Muscle of leg (tissue), 11 donors: ENCODE measurements around the gene NFIB. TPM values are rescaled to one million over a fixed set of nuclear protein-coding genes. Genes with fewer than 3 reads are reported as not detected.

Experiments used
- DNase-seq: peaks from one replicate; pipeline ENCODE4 v3.0.0; 2013
- H3K27ac ChIP-seq: one replicate; pipeline ENCODE4 v1.5.1; 2013; ENCODE audit warnings: mild to moderate bottlenecking, low read length, control low read depth
- H3K27me3 ChIP-seq: one replicate; pipeline ENCODE4 v1.6.1; 2013; ENCODE audit warnings: low read length; ENCODE audit not compliant: control insufficient read depth, insufficient read depth
- H3K36me3 ChIP-seq: one replicate; pipeline ENCODE4 v1.6.1; 2013; ENCODE audit warnings: low read length; ENCODE audit not compliant: control insufficient read depth, insufficient read depth
- H3K4me1 ChIP-seq: one replicate; pipeline ENCODE4 v1.6.1; 2013; ENCODE audit warnings: low read length; ENCODE audit not compliant: control insufficient read depth, insufficient read depth
- H3K4me3 ChIP-seq: one replicate; pipeline ENCODE4 v1.5.1; 2013; ENCODE audit warnings: low read length, control low read depth
- H3K9me3 ChIP-seq: replicated peaks from 2 replicates; pipeline ENCODE4 v1.6.1; 2013; ENCODE audit warnings: low read depth, low read length; ENCODE audit not compliant: control insufficient read depth
- WGBS: methylation state at CpG from one replicate; pipeline ENCODE4 v1.1.5; 2013; ENCODE audit warnings: missing lambda C conversion rate; ENCODE audit not compliant: insufficient coverage; 5-methylcytosine and 5-hydroxymethylcytosine counted together
- polyA plus RNA-seq, 8 donors: library from polyadenylated mRNA; unstranded; fragments of 120-200 nt; gene quantifications; one replicate each; pipeline versions ENCODE4 v1.2.1 to v1.2.3, GENCODE V29; 2013; ENCODE audit warnings: inconsistent platforms in 1 of 8, low replicate concordance in 1 of 8; ENCODE audit not compliant: insufficient read length in 8 of 8, insufficient read depth in 1 of 8
- total RNA-seq: library from RNA; stranded (reverse); fragments of 120-200 nt; gene quantifications from one replicate; pipeline ENCODE4 v1.2.4, GENCODE V29; 2013

The NFIB gene
- total and polyA plus RNA-seq, 9 donors, result 63.7 to 119 (median 85.8) TPM

- Histone ChIP-seq H3K4me1 (peaks cover 7% of the 10 kb centered on the region), H3K9me3 (no peaks in the 10 kb centered on the region), H3K27me3 (no peaks in the 10 kb centered on the region), H3K36me3 (peaks cover 13% of the 10 kb centered on the region), H3K27ac (no peak overlapping the region), H3K4me3 (no peak overlapping the region)
- no CpG with 5 or more reads among the region's 5 CpGs for WGBS
- DNase-seq, result no peak
Measured at GRCh38 chr9:14086495-14086894, 227.4 kb downstream of the NFIB start.

- WGBS, result no CpG with 5 or more reads among the region's 1 CpG
- no peaks in the 10 kb centered on the region for H3K9me3 ChIP-seq
- H3K27me3 ChIP-seq, result no peaks in the 10 kb centered on the region
- peak; percentile 91 for DNase-seq
- H3K27ac ChIP-seq, result no peak overlapping the region
- H3K4me3 ChIP-seq, result no peak overlapping the region
- peaks cover 17% of the 10 kb centered on the region for H3K36me3 ChIP-seq
- peaks cover 12% of the 10 kb centered on the region for H3K4me1 ChIP-seq
Measured at GRCh38 chr9:14085810-14086209, 228.1 kb downstream of the NFIB start.

GRCh38 chr9:14084867-14085266, 229.1 kb downstream of the NFIB start:
- no peak overlapping the region for H3K27ac ChIP-seq
- peaks cover 13% of the 10 kb centered on the region for H3K4me1 ChIP-seq
- H3K36me3 ChIP-seq, result peaks cover 17% of the 10 kb centered on the region
- no peaks in the 10 kb centered on the region for H3K9me3 ChIP-seq
- DNase-seq, result no peak
- no peak overlapping the region for H3K4me3 ChIP-seq
- no peaks in the 10 kb centered on the region for H3K27me3 ChIP-seq
- WGBS, result 100% methylated on average over 1 of the region's 3 CpGs

GRCh38 chr9:14083366-14083765, 230.6 kb downstream of the NFIB start:
- Histone ChIP-seq H3K36me3 (peaks cover 17% of the 10 kb centered on the region), H3K27me3 (no peaks in the 10 kb centered on the region), H3K9me3 (no peaks in the 10 kb centered on the region), H3K27ac (no peak overlapping the region), H3K4me3 (no peak overlapping the region), H3K4me1 (peaks cover 10% of the 10 kb centered on the region)
- no peak for DNase-seq
- 67% methylated on average over 1 of the region's 1 CpG for WGBS

GRCh38 chr9:14082732-14083131, 231.2 kb downstream of the NFIB start:
- no peak for DNase-seq
- no peak overlapping the region for H3K4me3 ChIP-seq
- WGBS, result no CpG with 5 or more reads among the region's 3 CpGs

GRCh38 chr9:14081745-14082144, 232.2 kb downstream of the NFIB start:
- Histone ChIP-seq H3K9me3 (no peaks in the 10 kb centered on the region), H3K36me3 (peaks cover 11% of the 10 kb centered on the region), H3K4me1 (peaks cover 10% of the 10 kb centered on the region), H3K27me3 (no peaks in the 10 kb centered on the region), H3K4me3 (no peak overlapping the region), H3K27ac (peak overlapping the region; percentile 70)
- peak; percentile 63 for DNase-seq
- WGBS, result no CpG with 5 or more reads among the region's 4 CpGs

More at GRCh38 chr9:14082732-14083131, 231.2 kb downstream of the NFIB start:
- Histone ChIP-seq H3K27me3 (no peaks in the 10 kb centered on the region), H3K9me3 (no peaks in the 10 kb centered on the region), H3K4me1 (peaks cover 10% of the 10 kb centered on the region), H3K27ac (no peak overlapping the region), H3K36me3 (peaks cover 16% of the 10 kb centered on the region)

GRCh38 chr9:14080959-14081542, 232.9 kb downstream of the NFIB start:
- DNase-seq, result no peak
- Histone ChIP-seq H3K4me1 (peaks cover 10% of the 10 kb centered on the region), H3K9me3 (no peaks in the 10 kb centered on the region), H3K27me3 (no peaks in the 10 kb centered on the region), H3K36me3 (peaks cover 11% of the 10 kb centered on the region), H3K4me3 (no peak overlapping the region), H3K27ac (peak overlapping the region; percentile 70)
- 32% methylated on average over 2 of the region's 6 CpGs for WGBS

GRCh38 chr9:14079440-14079839, 234.5 kb downstream of the NFIB start:
- DNase-seq, result no peak

GRCh38 chr9:14077672-14078071, 236.3 kb downstream of the NFIB start:
- H3K27me3 ChIP-seq, result no peaks in the 10 kb centered on the region
- H3K27ac ChIP-seq, result no peak overlapping the region
- WGBS, result no CpG with 5 or more reads among the region's 4 CpGs
- peaks cover 4% of the 10 kb centered on the region for H3K36me3 ChIP-seq
- H3K4me1 ChIP-seq, result peaks cover 8% of the 10 kb centered on the region
- no peaks in the 10 kb centered on the region for H3K9me3 ChIP-seq
- no peak for DNase-seq
- H3K4me3 ChIP-seq, result no peak overlapping the region

More at GRCh38 chr9:14079440-14079839, 234.5 kb downstream of the NFIB start:
- no peaks in the 10 kb centered on the region for H3K27me3 ChIP-seq
- no peak overlapping the region for H3K4me3 ChIP-seq
- peaks cover 7% of the 10 kb centered on the region for H3K36me3 ChIP-seq
- no peaks in the 10 kb centered on the region for H3K9me3 ChIP-seq
- no peak overlapping the region for H3K27ac ChIP-seq
- no CpG with 5 or more reads among the region's 4 CpGs for WGBS
- peaks cover 9% of the 10 kb centered on the region for H3K4me1 ChIP-seq

GRCh38 chr9:14075218-14075617, 238.7 kb downstream of the NFIB start:
- Histone ChIP-seq H3K27ac (no peak overlapping the region), H3K36me3 (no peaks in the 10 kb centered on the region), H3K9me3 (no peaks in the 10 kb centered on the region), H3K4me3 (no peak overlapping the region), H3K27me3 (no peaks in the 10 kb centered on the region), H3K4me1 (no peaks in the 10 kb centered on the region)
- WGBS, result 100% methylated on average over 1 of the region's 4 CpGs
- no peak for DNase-seq

- H3K9me3 ChIP-seq, result no peaks in the 10 kb centered on the region
- H3K27ac ChIP-seq, result no peak overlapping the region
- WGBS, result 84% methylated on average over 2 of the region's 5 CpGs
- no peak for DNase-seq
- H3K36me3 ChIP-seq, result no peaks in the 10 kb centered on the region
- H3K4me3 ChIP-seq, result no peak overlapping the region
- H3K4me1 ChIP-seq, result no peaks in the 10 kb centered on the region
- H3K27me3 ChIP-seq, result no peaks in the 10 kb centered on the region
Measured at GRCh38 chr9:14072850-14073249, 241.1 kb downstream of the NFIB start.
